ENCODE data around the gene APOBR.

GRCh38 chr16:28514246-28514645 lies 19.8 kb downstream of the APOBR start:
- TF ChIP-seq CTCF (conservative IDR thresholded peaks at IDR 0.05; ENCODE audit: low read length) (no peak), EZH2phosphoT487 (IDR thresholded peaks at IDR 0.05; ENCODE audit: borderline replicate concordance, low read depth, low read length) (no peak)

Measured in OCI-LY7 (cell line).